Activated naive CD8-positive, alpha-beta T cell treated with anti-CD3 and anti-CD28 coated beads, Interleukin-2, amount 50 U/mL, for 24 hours (primary cell): Measurements from ENCODE around the gene PLAC1.

ENCODE experiments used
- ATAC-seq: fragments of 150-1000 bp; cut with Tn5 transposase; one replicate; pipeline ENCODE4 v1.10.0; 2021
- DNase-seq: peaks from one replicate; pipeline ENCODE4 v3.0.0; 2021
- H3K27ac Mint-ChIP-seq: one replicate; pipeline ENCODE4 v1.8.0; 2021; ENCODE audit warnings: mild to moderate bottlenecking, mixed read lengths
- H3K27me3 Mint-ChIP-seq: one replicate; pipeline ENCODE4 v1.8.0; 2021; ENCODE audit warnings: mixed read lengths
- H3K36me3 Mint-ChIP-seq: one replicate; pipeline ENCODE4 v1.8.0; 2021; ENCODE audit warnings: low read depth, mixed read lengths
- H3K4me1 Mint-ChIP-seq: one replicate; pipeline ENCODE4 v1.8.0; 2021; ENCODE audit warnings: mixed read lengths
- H3K4me3 Mint-ChIP-seq: one replicate; pipeline ENCODE4 v1.8.0; 2021; ENCODE audit warnings: mild to moderate bottlenecking, moderate library complexity, mixed read lengths
- H3K9me3 Mint-ChIP-seq: one replicate; pipeline ENCODE4 v1.8.0; 2021; ENCODE audit warnings: mixed read lengths

The PLAC1 gene

GRCh38 chrX:134658002-134658759, at the start of gene PLAC1:
Gene PLAC1 (minus strand): TSS chrX:134658471. CDS start chrX:134566682, 91,789 bp downstream.
- H3K27me3 Mint-ChIP-seq = peaks cover 8% of the 10 kb centered on the region
- H3K9me3 Mint-ChIP-seq = no peaks in the 10 kb centered on the region
- no peak within 1 kb of the TSS for H3K27ac Mint-ChIP-seq
- no peaks in the 10 kb centered on the region for H3K36me3 Mint-ChIP-seq
- DNase-seq (no peak), ATAC-seq (no peak)
- no peak within 1 kb of the TSS for H3K4me3 Mint-ChIP-seq
- peaks cover 17% of the 10 kb centered on the region for H3K4me1 Mint-ChIP-seq

DNA sequence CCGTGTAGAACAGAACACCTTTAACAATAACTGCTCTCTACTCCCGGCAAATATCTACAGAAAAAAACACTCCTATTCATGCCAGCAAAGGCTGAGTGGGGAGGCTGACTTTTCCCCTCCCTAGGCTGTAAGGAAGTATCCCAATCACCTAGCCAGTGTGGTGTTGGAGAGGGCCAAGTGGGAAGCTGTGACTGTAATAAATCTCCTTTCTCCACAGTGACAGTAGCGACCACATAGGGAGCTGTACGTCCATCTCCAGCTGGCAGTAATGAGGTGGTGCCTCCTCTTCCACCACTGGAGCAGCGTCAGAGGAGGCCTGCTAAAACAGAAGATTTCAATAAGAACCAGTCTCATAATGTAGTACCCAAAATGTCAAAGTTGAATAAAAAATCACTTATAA, 47.9 kb upstream of the PLAC1 start:
- Mint-ChIP-seq H3K9me3 (no peaks in the 10 kb centered on the region), H3K27me3 (peaks cover 4% of the 10 kb centered on the region), H3K4me1 (no peaks in the 10 kb centered on the region), H3K27ac (no peak overlapping the region), H3K36me3 (no peaks in the 10 kb centered on the region), H3K4me3 (no peak overlapping the region)
- DNase-seq = no peak
- ATAC-seq = no peak

DNA sequence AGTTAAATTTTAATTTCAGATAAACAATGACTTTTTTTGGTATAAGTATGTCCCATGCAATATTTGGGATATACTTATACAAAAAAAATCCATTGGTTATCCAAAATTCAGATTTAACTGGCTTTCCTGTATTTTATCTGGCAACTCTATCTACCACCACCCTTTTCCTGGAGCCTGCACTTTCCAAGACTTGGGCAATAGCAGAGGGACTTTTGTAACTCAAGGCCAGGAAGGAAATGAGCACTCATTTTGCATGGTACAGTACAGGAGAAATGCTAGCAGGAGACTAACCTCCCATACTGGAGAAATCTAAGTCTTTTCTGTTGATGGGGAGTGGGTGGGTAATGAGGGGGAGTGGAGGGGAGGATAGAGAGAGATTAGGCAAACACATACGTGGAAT, 37.7 kb upstream of the PLAC1 start:
- H3K27me3 Mint-ChIP-seq = peaks cover 4% of the 10 kb centered on the region
- DNase-seq (no peak), ATAC-seq (no peak)
- H3K9me3 Mint-ChIP-seq = no peaks in the 10 kb centered on the region
- no peak overlapping the region for H3K4me3 Mint-ChIP-seq
- H3K27ac Mint-ChIP-seq = no peak overlapping the region
- no peaks in the 10 kb centered on the region for H3K4me1 Mint-ChIP-seq
- no peaks in the 10 kb centered on the region for H3K36me3 Mint-ChIP-seq

DNA sequence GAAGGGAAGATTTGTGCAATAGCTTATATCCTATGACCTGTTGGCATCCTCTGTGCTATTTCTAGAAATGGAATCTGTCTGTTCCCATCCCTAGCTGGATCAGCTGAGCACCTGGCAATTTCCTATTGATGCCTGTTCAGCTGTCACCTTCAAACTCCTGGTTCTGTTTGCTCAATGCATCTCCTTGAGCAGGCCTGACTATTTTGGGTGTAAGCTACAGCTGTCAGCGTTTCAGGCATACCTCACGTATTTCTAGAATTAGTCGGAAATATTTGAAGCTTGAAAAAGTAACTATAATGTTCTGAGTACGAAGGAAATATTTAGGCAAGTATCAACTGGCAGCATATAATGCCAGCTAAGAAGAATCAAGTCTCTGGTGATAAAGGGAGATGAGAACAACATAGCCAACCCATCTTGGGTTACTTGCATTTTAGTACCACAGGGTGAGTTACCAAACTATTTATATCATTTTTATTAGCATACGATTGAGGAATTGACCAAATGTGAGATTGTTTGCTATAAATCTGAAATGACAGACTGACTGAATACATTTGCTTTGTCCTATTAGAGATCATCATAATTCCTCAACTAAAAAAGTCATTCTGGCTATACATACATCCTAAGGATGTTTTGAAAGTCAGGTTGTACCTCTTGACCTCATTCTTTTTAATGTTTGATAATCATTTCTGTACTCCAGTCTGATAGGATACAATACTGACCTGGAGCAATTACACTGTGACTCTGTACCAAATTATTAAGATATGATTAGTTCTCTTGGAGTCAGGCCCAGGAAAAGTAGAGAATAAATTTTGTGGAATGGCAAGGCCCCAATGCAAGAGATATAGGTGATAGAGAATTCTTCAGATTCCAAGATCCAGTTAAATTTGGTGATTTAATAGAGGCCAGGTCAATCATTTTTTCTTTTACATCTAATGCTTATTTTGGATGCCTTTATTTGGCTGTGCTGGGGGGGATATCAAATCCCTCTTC, 36.4 kb upstream of the PLAC1 start:
- Mint-ChIP-seq H3K27me3 (peaks cover 7% of the 10 kb centered on the region), H3K4me3 (no peak overlapping the region), H3K9me3 (no peaks in the 10 kb centered on the region), H3K4me1 (no peaks in the 10 kb centered on the region), H3K27ac (no peak overlapping the region), H3K36me3 (no peaks in the 10 kb centered on the region)
- DNase-seq (no peak), ATAC-seq (no peak)

DNA sequence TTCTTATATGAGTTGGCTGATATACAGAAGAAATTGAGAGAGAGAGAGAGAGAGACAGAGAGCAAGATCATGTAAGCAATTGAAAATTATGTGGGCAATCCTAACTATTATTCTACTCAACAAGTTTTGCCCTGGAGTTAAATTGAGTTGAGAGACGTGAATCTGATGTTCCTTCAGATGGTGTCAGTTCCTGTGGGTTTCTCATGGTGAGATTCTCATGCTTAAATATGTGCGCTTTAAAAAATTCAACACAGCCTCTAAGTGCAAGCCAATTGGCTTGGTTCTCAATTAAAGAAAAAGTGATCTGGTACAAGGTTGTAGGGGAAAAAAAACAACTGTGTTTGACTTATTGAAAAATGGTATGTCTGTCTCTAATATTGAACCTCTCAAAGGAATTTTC, 35.4 kb upstream of the PLAC1 start:
- Mint-ChIP-seq H3K36me3 (no peaks in the 10 kb centered on the region), H3K4me3 (no peak overlapping the region), H3K9me3 (no peaks in the 10 kb centered on the region), H3K4me1 (peaks cover 4% of the 10 kb centered on the region), H3K27ac (no peak overlapping the region), H3K27me3 (peaks cover 8% of the 10 kb centered on the region)
- no peak for ATAC-seq
- no peak for DNase-seq

- H3K27me3 Mint-ChIP-seq = peaks cover 6% of the 10 kb centered on the region
- no peaks in the 10 kb centered on the region for H3K36me3 Mint-ChIP-seq
- H3K4me3 Mint-ChIP-seq = no peak overlapping the region
- H3K27ac Mint-ChIP-seq = no peak overlapping the region
- ATAC-seq (no peak), DNase-seq (no peak)
- no peaks in the 10 kb centered on the region for H3K9me3 Mint-ChIP-seq
- H3K4me1 Mint-ChIP-seq = peaks cover 4% of the 10 kb centered on the region
These were observed 34.7 kb upstream of the PLAC1 start for GRCh38 chrX:134692990-134693389.

DNA sequence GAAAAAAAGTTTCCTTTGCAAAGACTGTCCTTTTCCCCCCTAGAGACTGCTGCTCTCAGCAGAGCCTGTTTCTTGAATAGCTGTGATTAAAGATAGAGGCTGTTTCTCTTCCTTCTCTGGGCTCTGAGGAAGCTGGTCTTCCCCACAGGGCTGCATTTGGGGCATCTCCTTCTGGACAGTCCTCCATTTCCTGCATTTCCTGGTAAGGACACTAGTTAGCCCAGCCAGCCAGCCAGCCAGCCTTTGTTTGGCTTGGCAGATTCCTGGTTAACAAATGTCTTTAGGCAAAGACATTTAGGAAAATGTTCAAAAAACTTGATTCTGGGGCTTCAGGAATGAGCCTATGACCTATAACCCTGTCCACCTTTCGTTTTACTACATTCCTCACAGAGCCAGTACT, 34.0 kb upstream of the PLAC1 start:
- no peak overlapping the region for H3K27ac Mint-ChIP-seq
- ATAC-seq (no peak), DNase-seq (no peak)
- H3K9me3 Mint-ChIP-seq = no peaks in the 10 kb centered on the region
- peaks cover 4% of the 10 kb centered on the region for H3K4me1 Mint-ChIP-seq
- H3K27me3 Mint-ChIP-seq = peaks cover 6% of the 10 kb centered on the region
- H3K36me3 Mint-ChIP-seq = no peaks in the 10 kb centered on the region
- no peak overlapping the region for H3K4me3 Mint-ChIP-seq

GRCh38 chrX:134691453-134691852, 33.2 kb upstream of the PLAC1 start:
- ATAC-seq (no peak), DNase-seq (no peak)
- Mint-ChIP-seq H3K4me3 (no peak overlapping the region), H3K27me3 (peaks cover 6% of the 10 kb centered on the region), H3K27ac (no peak overlapping the region), H3K36me3 (no peaks in the 10 kb centered on the region), H3K9me3 (no peaks in the 10 kb centered on the region), H3K4me1 (peaks cover 4% of the 10 kb centered on the region)

DNA sequence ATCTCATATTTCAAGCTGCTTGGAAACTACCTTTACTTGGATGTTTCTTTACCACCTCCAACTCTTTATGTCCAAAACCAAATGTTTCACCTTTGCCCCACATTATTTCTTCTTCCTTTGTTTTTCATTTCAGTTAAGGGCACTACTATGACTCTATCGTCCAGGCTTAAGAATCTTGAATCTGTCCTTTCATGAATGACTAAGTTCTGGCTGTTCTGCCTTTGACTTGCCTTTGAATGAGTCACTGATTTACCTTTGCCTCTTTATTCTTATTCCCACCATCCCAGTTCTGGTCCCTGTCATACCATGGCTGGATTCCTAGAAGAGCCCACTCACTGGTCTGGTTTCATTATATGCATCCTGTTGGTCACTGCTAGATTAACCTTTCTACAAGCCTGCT, 30.6 kb upstream of the PLAC1 start:
- no peak overlapping the region for H3K4me3 Mint-ChIP-seq
- no peaks in the 10 kb centered on the region for H3K36me3 Mint-ChIP-seq
- no peak overlapping the region for H3K27ac Mint-ChIP-seq
- no peak for ATAC-seq
- no peaks in the 10 kb centered on the region for H3K9me3 Mint-ChIP-seq
- peaks cover 6% of the 10 kb centered on the region for H3K27me3 Mint-ChIP-seq
- no peak for DNase-seq
- peaks cover 4% of the 10 kb centered on the region for H3K4me1 Mint-ChIP-seq

- peaks cover 4% of the 10 kb centered on the region for H3K4me1 Mint-ChIP-seq
- no peaks in the 10 kb centered on the region for H3K36me3 Mint-ChIP-seq
- no peak overlapping the region for H3K4me3 Mint-ChIP-seq
- peaks cover 6% of the 10 kb centered on the region for H3K27me3 Mint-ChIP-seq
- no peaks in the 10 kb centered on the region for H3K9me3 Mint-ChIP-seq
- DNase-seq (no peak), ATAC-seq (no peak)
- no peak overlapping the region for H3K27ac Mint-ChIP-seq
These were observed 30.0 kb upstream of the PLAC1 start for GRCh38 chrX:134688031-134688823.

DNA sequence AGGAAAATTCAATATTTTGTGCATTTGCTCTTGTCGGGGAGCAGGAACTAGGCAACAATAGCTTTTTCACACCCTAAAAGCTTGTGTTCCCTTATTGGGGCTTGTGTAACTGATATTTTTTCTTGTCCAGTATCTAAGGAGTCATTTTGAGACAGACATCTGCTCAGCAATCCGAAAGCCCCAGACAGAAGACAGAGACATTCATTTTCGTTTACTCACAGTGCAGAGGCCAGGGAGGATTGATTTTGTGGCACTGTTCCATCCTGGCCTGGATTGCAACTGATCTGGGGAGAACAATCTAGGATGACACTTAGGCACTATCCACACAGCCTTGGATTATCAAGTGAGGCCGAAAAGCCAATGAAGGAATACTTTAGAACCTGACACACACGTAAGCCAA, 27.4 kb upstream of the PLAC1 start:
- H3K27ac Mint-ChIP-seq = no peak overlapping the region
- peaks cover 5% of the 10 kb centered on the region for H3K27me3 Mint-ChIP-seq
- no peak for ATAC-seq
- DNase-seq = no peak
- H3K4me1 Mint-ChIP-seq = peaks cover 4% of the 10 kb centered on the region
- no peak overlapping the region for H3K4me3 Mint-ChIP-seq
- no peaks in the 10 kb centered on the region for H3K9me3 Mint-ChIP-seq
- H3K36me3 Mint-ChIP-seq = no peaks in the 10 kb centered on the region

- DNase-seq (no peak), ATAC-seq (no peak)
- H3K27me3 Mint-ChIP-seq = peaks cover 5% of the 10 kb centered on the region
- H3K27ac Mint-ChIP-seq = no peak overlapping the region
- no peak overlapping the region for H3K4me3 Mint-ChIP-seq
- peaks cover 4% of the 10 kb centered on the region for H3K4me1 Mint-ChIP-seq
- H3K9me3 Mint-ChIP-seq = no peaks in the 10 kb centered on the region
- H3K36me3 Mint-ChIP-seq = no peaks in the 10 kb centered on the region
These were observed 26.7 kb upstream of the PLAC1 start for GRCh38 chrX:134684956-134685355.

- Mint-ChIP-seq H3K9me3 (no peaks in the 10 kb centered on the region), H3K27me3 (no peaks in the 10 kb centered on the region), H3K27ac (no peak overlapping the region), H3K4me3 (no peak overlapping the region), H3K36me3 (no peaks in the 10 kb centered on the region), H3K4me1 (no peaks in the 10 kb centered on the region)
- DNase-seq (no peak), ATAC-seq (no peak)
These were observed 25.2 kb upstream of the PLAC1 start for GRCh38 chrX:134683351-134684005.

DNA sequence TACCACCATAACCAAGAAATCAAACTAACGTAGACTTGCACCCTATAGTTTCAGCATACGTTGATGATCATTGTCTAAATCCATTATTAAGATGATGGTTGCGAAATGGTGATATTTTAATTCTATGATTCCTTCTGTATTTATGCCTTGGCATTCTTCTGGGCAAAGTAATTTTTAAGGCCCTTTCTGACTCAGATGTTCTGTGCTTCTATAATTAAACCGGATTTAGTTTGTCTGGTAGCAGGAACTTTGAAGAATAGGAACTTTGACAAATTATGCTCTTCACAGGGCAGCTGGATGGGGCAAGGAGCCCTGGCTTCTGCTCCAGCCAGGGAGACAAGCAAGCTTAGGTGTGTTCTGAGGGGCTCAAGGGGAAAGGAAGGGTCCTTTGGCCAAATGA, 23.8 kb upstream of the PLAC1 start:
- Mint-ChIP-seq H3K36me3 (no peaks in the 10 kb centered on the region), H3K27me3 (no peaks in the 10 kb centered on the region), H3K4me1 (no peaks in the 10 kb centered on the region), H3K4me3 (no peak overlapping the region), H3K9me3 (no peaks in the 10 kb centered on the region), H3K27ac (no peak overlapping the region)
- no peak for ATAC-seq
- no peak for DNase-seq
